Measurements from ENCODE around the gene DTHD1. TPM values are rescaled to one million over a fixed set of nuclear protein-coding genes. Genes with fewer than 3 reads are reported as not detected.

The DTHD1 gene
- total RNA-seq, 1 donor from 2014 or later: not detected

GRCh38 chr4:36274158-36274557, 7.3 kb upstream of the DTHD1 start:
- H3K27ac ChIP-seq (replicated peaks): no peak overlapping the region
- H3K9me3 ChIP-seq (replicated peaks): no peaks in the 10 kb centered on the region
- intact Hi-C loops (cut with micrococcal nuclease): no loop called here
- DNase-seq: no peak
- H3K4me3 ChIP-seq: no peak overlapping the region
- no peak for TF ChIP-seq CTCF (IDR thresholded peaks at IDR 0.05; ENCODE audit: borderline replicate concordance)
- no peaks in the 10 kb centered on the region for H3K27me3 ChIP-seq (ENCODE audit: low read depth)
- H3K4me1 ChIP-seq: no peaks in the 10 kb centered on the region
- no peaks in the 10 kb centered on the region for H3K36me3 ChIP-seq

GRCh38 chr4:36277533-36277932, 3.9 kb upstream of the DTHD1 start:
- no peaks in the 10 kb centered on the region for H3K4me1 ChIP-seq
- DNase-seq: no peak
- no peaks in the 10 kb centered on the region for H3K9me3 ChIP-seq (replicated peaks)
- no peak for TF ChIP-seq CTCF (IDR thresholded peaks at IDR 0.05; ENCODE audit: borderline replicate concordance)
- no peak overlapping the region for H3K27ac ChIP-seq (replicated peaks)
- H3K36me3 ChIP-seq: no peaks in the 10 kb centered on the region
- peaks cover 5% of the 10 kb centered on the region for H3K27me3 ChIP-seq (ENCODE audit: low read depth)
- H3K4me3 ChIP-seq: no peak overlapping the region
- intact Hi-C loops (cut with micrococcal nuclease): no loop called here

GRCh38 chr4:36278789-36279188, 2.6 kb upstream of the DTHD1 start:
- Histone ChIP-seq H3K4me1 (no peaks in the 10 kb centered on the region), H3K9me3 (replicated peaks) (no peaks in the 10 kb centered on the region), H3K27me3 (ENCODE audit: low read depth) (peaks cover 5% of the 10 kb centered on the region), H3K4me3 (no peak overlapping the region), H3K27ac (replicated peaks) (no peak overlapping the region), H3K36me3 (no peaks in the 10 kb centered on the region)
- TF ChIP-seq CTCF (IDR thresholded peaks at IDR 0.05; ENCODE audit: borderline replicate concordance): no peak
- no peak for DNase-seq
- intact Hi-C loops (cut with micrococcal nuclease): no loop called here

GRCh38 chr4:36280555-36280954, 861 bp upstream of the DTHD1 start:
- no peak for DNase-seq
- Histone ChIP-seq H3K27ac (replicated peaks) (no peak overlapping the region), H3K4me1 (no peaks in the 10 kb centered on the region), H3K27me3 (ENCODE audit: low read depth) (peaks cover 5% of the 10 kb centered on the region), H3K9me3 (replicated peaks) (no peaks in the 10 kb centered on the region), H3K36me3 (no peaks in the 10 kb centered on the region), H3K4me3 (no peak overlapping the region)
- intact Hi-C loops (cut with micrococcal nuclease): no loop called here
- TF ChIP-seq CTCF (IDR thresholded peaks at IDR 0.05; ENCODE audit: borderline replicate concordance): no peak

- no peak for TF ChIP-seq CTCF (IDR thresholded peaks at IDR 0.05; ENCODE audit: borderline replicate concordance)
- Histone ChIP-seq H3K9me3 (replicated peaks) (no peaks in the 10 kb centered on the region), H3K4me1 (no peaks in the 10 kb centered on the region), H3K27ac (replicated peaks) (no peak overlapping the region), H3K4me3 (no peak overlapping the region), H3K36me3 (no peaks in the 10 kb centered on the region), H3K27me3 (ENCODE audit: low read depth) (peaks cover 5% of the 10 kb centered on the region)
- intact Hi-C loops (cut with micrococcal nuclease): no loop called here
- no peak for DNase-seq
Observed at GRCh38 chr4:36282503-36283030, 1.2 kb downstream of the DTHD1 start.
